CD14-positive monocyte (primary cell): ENCODE measurements around the gene IGF1R. TPM values are rescaled to one million over a fixed set of nuclear protein-coding genes. Genes with fewer than 3 reads are reported as not detected.

Source experiments
- DNase-seq, 3 donors: peaks; one replicate each; pipeline ENCODE4 v3.0.0-alpha.2; 2011 to 2022
- H2AFZ ChIP-seq: 2 replicates; pipeline ENCODE4 v1.6.0; 2012; ENCODE audit warnings: mild to moderate bottlenecking, low read depth, low read length, inconsistent platforms; ENCODE audit not compliant: insufficient read depth, poor library complexity, severe bottlenecking
- H3K27ac ChIP-seq, 2 donors: 1 replicate in 1 of 2; 2 replicates in 1 of 2; pipeline ENCODE4 v1.5.1; 2012 to 2013; ENCODE audit warnings: low read length in 2 of 2, control low read depth in 1 of 2, inconsistent platforms in 1 of 2, low read depth in 1 of 2, mild to moderate bottlenecking in 1 of 2
- H3K27me3 ChIP-seq, 2 donors: one replicate each; pipeline versions ENCODE4 v1.6.0 to v1.6.1; 2011 to 2013; ENCODE audit warnings: low read length in 2 of 2; ENCODE audit not compliant: control insufficient read depth in 2 of 2, insufficient read depth in 2 of 2
- H3K36me3 ChIP-seq, 2 donors: replicated peaks in 1 of 2; 1 replicate in 1 of 2; 2 replicates in 1 of 2; pipeline versions ENCODE4 v1.5.1 to v1.6.1; 2012 to 2013; ENCODE audit warnings: low read length in 2 of 2, control low read depth in 1 of 2, inconsistent platforms in 1 of 2, mild to moderate bottlenecking in 1 of 2; ENCODE audit not compliant: insufficient read depth in 2 of 2, control insufficient read depth in 1 of 2
- H3K4me1 ChIP-seq, 2 donors: 1 replicate in 1 of 2; 2 replicates in 1 of 2; pipeline versions ENCODE4 v1.5.1 to v1.6.1; 2012 to 2013; ENCODE audit warnings: low read length in 2 of 2, control low read depth in 1 of 2, inconsistent platforms in 1 of 2, mild to moderate bottlenecking in 1 of 2, moderate library complexity in 1 of 2; ENCODE audit not compliant: insufficient read depth in 2 of 2, control insufficient read depth in 1 of 2
- H3K4me2 ChIP-seq: replicated peaks from 2 replicates; pipeline ENCODE3; 2012; ENCODE audit warnings: low read length, moderate library complexity, mild to moderate bottlenecking; ENCODE audit not compliant: poor library complexity, severe bottlenecking; ENCODE audit errors: extremely low read depth
- H3K4me3 ChIP-seq, 3 experiments: fragments of 200-600 bp in 1 of 3; sonication (generic) in 1 of 3; replicated peaks in 1 of 3; 1 replicate in 2 of 3; 2 replicates in 1 of 3; pipeline ENCODE4 v1.5.1; 2011 to 2013; ENCODE audit warnings: low read length in 3 of 3, mild to moderate bottlenecking in 3 of 3, control low read depth in 2 of 3, low read depth in 2 of 3, inconsistent platforms in 1 of 3, moderate library complexity in 1 of 3
- H3K79me2 ChIP-seq: 2 replicates; pipeline ENCODE4 v1.6.0; 2012; ENCODE audit warnings: mild to moderate bottlenecking, control low read depth, inconsistent platforms, low read length, moderate library complexity; ENCODE audit not compliant: insufficient read depth
- H3K9ac ChIP-seq: 2 replicates; pipeline ENCODE4 v1.6.0; 2017; ENCODE audit warnings: low read length, mild to moderate bottlenecking; ENCODE audit not compliant: insufficient read depth, poor library complexity, severe bottlenecking
- H3K9me3 ChIP-seq, 2 donors: replicated peaks in 1 of 2; 1 replicate in 1 of 2; 2 replicates in 1 of 2; pipeline versions ENCODE4 v1.5.1 to v1.6.1; 2012 to 2013; ENCODE audit warnings: low read length in 2 of 2, control low read depth in 1 of 2; ENCODE audit not compliant: control insufficient read depth in 1 of 2, insufficient read depth in 1 of 2
- H4K20me1 ChIP-seq: 2 replicates; pipeline ENCODE4 v1.6.0; 2012; ENCODE audit warnings: mild to moderate bottlenecking, low read length, control low read depth, moderate library complexity; ENCODE audit not compliant: insufficient read depth
- H3K27ac Mint-ChIP-seq, 7 donors: one replicate each; pipeline ENCODE4 v1.8.0; 2020; ENCODE audit warnings: mild to moderate bottlenecking in 7 of 7, mixed read lengths in 7 of 7, moderate library complexity in 6 of 7, inconsistent platforms in 2 of 7
- H3K27me3 Mint-ChIP-seq, 3 donors: one replicate each; pipeline ENCODE4 v1.8.0; 2021 to 2022; ENCODE audit warnings: low read depth in 3 of 3, mild to moderate bottlenecking in 3 of 3, mixed read lengths in 3 of 3, moderate library complexity in 3 of 3, inconsistent platforms in 1 of 3
- H3K36me3 Mint-ChIP-seq, 2 donors: one replicate each; pipeline ENCODE4 v1.8.0; 2020; ENCODE audit warnings: mixed read lengths in 2 of 2, inconsistent platforms in 1 of 2, mild to moderate bottlenecking in 1 of 2
- H3K4me1 Mint-ChIP-seq: one replicate; pipeline ENCODE4 v1.8.0; 2020; ENCODE audit warnings: mild to moderate bottlenecking, mixed read lengths
- H3K4me3 Mint-ChIP-seq, 2 donors: one replicate each; pipeline ENCODE4 v1.8.0; 2020; ENCODE audit warnings: mild to moderate bottlenecking in 2 of 2, mixed read lengths in 2 of 2, moderate library complexity in 1 of 2
- H3K9me3 Mint-ChIP-seq, 7 donors: one replicate each; pipeline ENCODE4 v1.8.0; 2020 to 2022; ENCODE audit warnings: mixed read lengths in 7 of 7, mild to moderate bottlenecking in 6 of 7, moderate library complexity in 6 of 7, inconsistent platforms in 2 of 7
- WGBS: methylation state at CpG from one replicate; pipeline ENCODE4 v1.1.5; 2013; ENCODE audit warnings: missing lambda C conversion rate; ENCODE audit not compliant: insufficient coverage; 5-methylcytosine and 5-hydroxymethylcytosine counted together
- intact Hi-C, 2 donors: fragments of 100-400 bp; cut with micrococcal nuclease; formaldehyde crosslinking; loops; one replicate each; pipeline versions ENCODE4 v1.15.0 to v1.15.1; 2023
- polyA plus RNA-seq, 3 donors: library from polyadenylated mRNA; depleted of rRNA in 1 of 3; unstranded in 2 of 3; stranded (reverse) in 1 of 3; fragments of 300-500 nt in 2 of 3; fragments of >200 nt in 1 of 3; fragmentation: Illumina TruSeq in 2 of 3; gene quantifications; 1 replicate in 2 of 3; 2 replicates in 1 of 3; pipeline ENCODE4 v1.2.3, GENCODE V29; 2012 to 2021
- TF ChIP-seq, protein P1 (sequence below): fragments of 200-600 bp; IDR thresholded peaks from one replicate; pipeline ENCODE4 v1.8.0; 2022; ENCODE audit warnings: antibody characterized with exemption, mild to moderate bottlenecking

IGF1R gene
- polyA plus RNA-seq, 3 donors, result 0.35 to 4.9 (median 0.67) TPM

DNA sequence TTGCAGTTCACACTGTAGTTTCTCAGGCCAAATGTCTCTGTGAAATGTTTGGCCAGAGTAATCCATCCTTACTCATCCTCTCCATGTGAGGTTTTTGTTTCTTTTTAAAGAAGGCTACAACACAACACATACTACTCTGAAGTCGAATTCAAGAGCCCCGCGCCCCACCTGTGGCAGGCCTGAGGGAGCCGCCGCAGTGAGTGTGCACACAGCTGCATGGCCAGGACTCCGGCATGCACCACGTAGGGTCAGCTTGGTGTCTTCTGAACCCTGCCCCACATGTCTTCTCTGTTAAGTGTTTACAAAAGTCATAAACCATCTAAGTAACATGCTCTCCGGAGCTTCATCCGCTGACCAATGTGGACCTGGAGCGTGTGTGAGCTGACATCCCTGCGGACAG is 300.6 kb downstream of the IGF1R start:
- peaks cover 30 to 89% of the 10 kb centered on the region in 2 donors for H3K36me3 ChIP-seq
- 88% methylated on average over 9 of the region's 11 CpGs for WGBS
- H3K4me1 ChIP-seq, result no peaks in the 10 kb centered on the region
- peak overlapping the region in 1 of 7 donors; percentile 40 for H3K27ac Mint-ChIP-seq
- no peaks in the 10 kb centered on the region for H3K27me3 Mint-ChIP-seq
- intact Hi-C loops, result no loop called here
- H2AFZ ChIP-seq, result no peak overlapping the region
- H3K9me3 ChIP-seq, result no peaks in the 10 kb centered on the region
- peaks cover 71 to 77% of the 10 kb centered on the region in 2 donors for H3K36me3 Mint-ChIP-seq
- H4K20me1 ChIP-seq, result no peaks in the 10 kb centered on the region
- no peak for DNase-seq
- no peak overlapping the region for H3K27ac ChIP-seq
- no peak overlapping the region for H3K9ac ChIP-seq
- no peaks in the 10 kb centered on the region for H3K27me3 ChIP-seq
- TF ChIP-seq, protein P1, sequence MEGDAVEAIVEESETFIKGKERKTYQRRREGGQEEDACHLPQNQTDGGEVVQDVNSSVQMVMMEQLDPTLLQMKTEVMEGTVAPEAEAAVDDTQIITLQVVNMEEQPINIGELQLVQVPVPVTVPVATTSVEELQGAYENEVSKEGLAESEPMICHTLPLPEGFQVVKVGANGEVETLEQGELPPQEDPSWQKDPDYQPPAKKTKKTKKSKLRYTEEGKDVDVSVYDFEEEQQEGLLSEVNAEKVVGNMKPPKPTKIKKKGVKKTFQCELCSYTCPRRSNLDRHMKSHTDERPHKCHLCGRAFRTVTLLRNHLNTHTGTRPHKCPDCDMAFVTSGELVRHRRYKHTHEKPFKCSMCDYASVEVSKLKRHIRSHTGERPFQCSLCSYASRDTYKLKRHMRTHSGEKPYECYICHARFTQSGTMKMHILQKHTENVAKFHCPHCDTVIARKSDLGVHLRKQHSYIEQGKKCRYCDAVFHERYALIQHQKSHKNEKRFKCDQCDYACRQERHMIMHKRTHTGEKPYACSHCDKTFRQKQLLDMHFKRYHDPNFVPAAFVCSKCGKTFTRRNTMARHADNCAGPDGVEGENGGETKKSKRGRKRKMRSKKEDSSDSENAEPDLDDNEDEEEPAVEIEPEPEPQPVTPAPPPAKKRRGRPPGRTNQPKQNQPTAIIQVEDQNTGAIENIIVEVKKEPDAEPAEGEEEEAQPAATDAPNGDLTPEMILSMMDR, result no peak
- H3K4me3 Mint-ChIP-seq, result no peak overlapping the region
- H3K4me3 ChIP-seq, result no peak overlapping the region
- H3K79me2 ChIP-seq, result no peaks in the 10 kb centered on the region
- no peaks in the 10 kb centered on the region for H3K9me3 Mint-ChIP-seq
- H3K4me2 ChIP-seq, result no peak overlapping the region
- peaks cover 15% of the 10 kb centered on the region for H3K4me1 Mint-ChIP-seq

DNA sequence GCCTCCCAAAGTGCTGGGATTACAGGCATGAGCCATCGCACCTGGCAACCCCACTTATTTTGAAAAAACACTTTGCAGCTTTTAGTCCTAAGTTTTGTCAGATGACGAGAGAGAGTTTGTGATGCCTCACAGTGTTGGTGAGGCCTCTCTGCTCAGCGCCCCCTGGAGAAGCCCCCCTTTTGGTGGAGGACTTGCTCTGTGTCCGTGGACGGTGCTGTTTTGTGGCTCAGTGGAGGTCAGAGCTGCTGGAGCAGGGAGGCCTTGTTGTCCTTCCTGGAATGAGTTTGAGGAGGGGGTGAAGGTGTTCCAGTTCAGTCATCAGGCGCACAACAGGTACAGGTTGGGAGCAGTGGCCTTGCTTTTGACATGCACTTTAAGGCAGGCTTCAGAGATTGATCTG is 301.3 kb downstream of the IGF1R start:
- 75% methylated on average over 4 of the region's 6 CpGs for WGBS
- Histone ChIP-seq H2AFZ (no peak overlapping the region), H3K4me2 (no peak overlapping the region), H3K27ac (no peak overlapping the region), H3K4me1 (no peaks in the 10 kb centered on the region), H3K4me3 (no peak overlapping the region), H3K9ac (no peak overlapping the region), H4K20me1 (no peaks in the 10 kb centered on the region), H3K36me3 (peaks cover 26 to 89% of the 10 kb centered on the region in 2 donors), H3K9me3 (no peaks in the 10 kb centered on the region), H3K79me2 (no peaks in the 10 kb centered on the region), H3K27me3 (no peaks in the 10 kb centered on the region)
- Mint-ChIP-seq H3K9me3 (no peaks in the 10 kb centered on the region), H3K4me3 (no peak overlapping the region), H3K27ac (peak overlapping the region in 1 of 7 donors; percentile 45), H3K36me3 (peaks cover 65 to 79% of the 10 kb centered on the region in 2 donors), H3K27me3 (no peaks in the 10 kb centered on the region), H3K4me1 (peaks cover 15% of the 10 kb centered on the region)
- intact Hi-C loops, result no loop called here
- TF ChIP-seq, protein P1, result no peak
- no peak for DNase-seq
